IMR-90 (cell line): ENCODE data around the gene SPATA2L. TPM values are rescaled to one million over a fixed set of nuclear protein-coding genes. Genes with fewer than 3 reads are reported as not detected.

ENCODE experiments used
- ATAC-seq: fragments of 200-7000 bp; cut with Tn5 transposase; 2 replicates; pipeline ENCODE4 v1.9.1; 2020; ENCODE audit warnings: low read depth, mild to moderate bottlenecking, moderate library complexity
- BruUV-seq: library from RNA; stranded (reverse); fragments of 400-500 nt; replicated peaks from 2 replicates; lab custom pipeline; 2021; lab: Mats Ljungman, UMichigan
- CTCF ChIA-PET: fragments of 300-600 bp; formaldehyde crosslinking; extraction: SDS; loops from one replicate; lab custom pipeline; 2021; ENCODE audit warnings: antibody characterized with exemption; lab: Yijun Ruan, JAX
- POLR2A ChIA-PET: fragments of 300-600 bp; sonication (Branson Sonifier 250); formaldehyde crosslinking; loops from one replicate; lab custom pipeline; 2022; ENCODE audit warnings: antibody characterized with exemption; ENCODE audit not compliant: unreplicated experiment; lab: Charles Lee
- DNase-seq: peaks from one replicate; pipeline ENCODE4 v3.0.0; 2013
- H2AFZ ChIP-seq: replicated peaks from 2 replicates; pipeline ENCODE3; 2013; ENCODE audit warnings: low read length, mild to moderate bottlenecking; ENCODE audit not compliant: poor library complexity
- H2AK5ac ChIP-seq: 2 replicates; pipeline ENCODE4 v1.6.1; 2013; ENCODE audit warnings: low read depth, low read length, inconsistent platforms
- H2AK9ac ChIP-seq: replicated peaks from 2 replicates; pipeline ENCODE3; 2013; ENCODE audit warnings: mild to moderate bottlenecking, low read depth, low read length, moderate library complexity; ENCODE audit not compliant: poor library complexity
- H2BK120ac ChIP-seq: 2 replicates; pipeline ENCODE4 v1.6.1; 2013; ENCODE audit warnings: low read depth, low read length, inconsistent platforms
- H2BK15ac ChIP-seq: 3 replicates; pipeline ENCODE4 v1.6.1; 2013; ENCODE audit warnings: low read depth, low read length, inconsistent platforms
- H2BK20ac ChIP-seq: 2 replicates; pipeline ENCODE4 v1.6.1; 2013; ENCODE audit warnings: low read depth, mild to moderate bottlenecking, inconsistent platforms, low read length, moderate library complexity
- H2BK5ac ChIP-seq: 2 replicates; pipeline ENCODE4 v1.6.1; 2013; ENCODE audit warnings: mild to moderate bottlenecking, low read depth, low read length, inconsistent platforms; ENCODE audit not compliant: poor library complexity, severe bottlenecking
- H3K14ac ChIP-seq: replicated peaks from 2 replicates; pipeline ENCODE4 v1.6.1; 2013; ENCODE audit warnings: low read depth, low read length, inconsistent platforms
- H3K18ac ChIP-seq: 2 replicates; pipeline ENCODE4 v1.6.1; 2013; ENCODE audit warnings: low read depth, low read length, control low read depth
- H3K23ac ChIP-seq: 2 replicates; pipeline ENCODE4 v1.6.1; 2013; ENCODE audit warnings: low read depth, low read length, inconsistent platforms
- H3K27ac ChIP-seq: 2 replicates; pipeline ENCODE4 v1.5.1; 2013; ENCODE audit warnings: mild to moderate bottlenecking, control low read depth, low read length; ENCODE audit not compliant: insufficient read depth
- H3K27me3 ChIP-seq: 2 replicates; pipeline ENCODE4 v1.6.1; 2013; ENCODE audit warnings: low read length; ENCODE audit not compliant: control insufficient read depth, insufficient read depth
- H3K36me3 ChIP-seq: 2 replicates; pipeline ENCODE4 v1.6.1; 2013; ENCODE audit warnings: low read length, mixed read lengths; ENCODE audit not compliant: control insufficient read depth, insufficient read depth
- H3K4ac ChIP-seq: 2 replicates; pipeline ENCODE4 v1.6.1; 2013; ENCODE audit warnings: low read depth, low read length, inconsistent platforms
- H3K4me1 ChIP-seq: 2 replicates; pipeline ENCODE4 v1.6.1; 2013; ENCODE audit warnings: low read length, mixed read lengths; ENCODE audit not compliant: control insufficient read depth, insufficient read depth
- H3K4me2 ChIP-seq: 2 replicates; pipeline ENCODE4 v1.6.1; 2013; ENCODE audit warnings: low read depth, mild to moderate bottlenecking, control low read depth, low read length, moderate library complexity
- H3K4me3 ChIP-seq: 2 replicates; pipeline ENCODE4 v1.5.1; 2013; ENCODE audit warnings: low read depth, mild to moderate bottlenecking, control low read depth, low read length, moderate library complexity; ENCODE audit not compliant: insufficient read depth
- H3K56ac ChIP-seq: 2 replicates; pipeline ENCODE4 v1.6.1; 2013; ENCODE audit warnings: low read length, inconsistent platforms; ENCODE audit not compliant: insufficient read depth; ENCODE audit errors: extremely low read depth
- H3K79me1 ChIP-seq, 2 experiments: 2 replicates each; pipeline ENCODE4 v1.6.1; 2013; ENCODE audit warnings: low read length in 2 of 2, inconsistent platforms in 1 of 2, low read depth in 1 of 2
- H3K9ac ChIP-seq: 2 replicates; pipeline ENCODE4 v1.6.1; 2013; ENCODE audit warnings: low read depth, low read length, control low read depth
- H3K9me1 ChIP-seq: 2 replicates; pipeline ENCODE4 v1.6.1; 2013; ENCODE audit warnings: low read length, inconsistent platforms; ENCODE audit not compliant: insufficient read depth
- H3K9me3 ChIP-seq: 2 replicates; pipeline ENCODE4 v1.6.1; 2013; ENCODE audit warnings: low read length; ENCODE audit not compliant: control insufficient read depth, insufficient read depth
- H4K20me1 ChIP-seq: 2 replicates; pipeline ENCODE4 v1.6.1; 2013; ENCODE audit warnings: low read length, inconsistent platforms; ENCODE audit not compliant: insufficient read depth
- H4K5ac ChIP-seq: 2 replicates; pipeline ENCODE4 v1.6.1; 2013; ENCODE audit warnings: mild to moderate bottlenecking, low read depth, low read length, control low read depth
- H4K8ac ChIP-seq, 2 experiments: 2 replicates each; pipeline ENCODE4 v1.6.1; 2013; ENCODE audit warnings: low read depth in 2 of 2, low read length in 2 of 2, control low read depth in 1 of 2, inconsistent platforms in 1 of 2
- H4K91ac ChIP-seq: 2 replicates; pipeline ENCODE4 v1.6.1; 2013; ENCODE audit warnings: low read depth, low read length, inconsistent platforms; ENCODE audit not compliant: insufficient read depth
- CEBPB ChIP-seq: IDR thresholded peaks from 2 replicates; pipeline ENCODE4 v1.6.1; 2012; ENCODE audit warnings: low read depth, low read length, improper control_type of control experiment
- CHD1 ChIP-seq: IDR thresholded peaks from 2 replicates; pipeline ENCODE4 v1.6.1; 2012; ENCODE audit warnings: low read depth, low read length, improper control_type of control experiment
- FOS ChIP-seq: fragments of 150-350 bp; IDR thresholded peaks from 2 replicates; pipeline ENCODE4 v1.6.1; 2016; ENCODE audit warnings: low read depth, low read length
- MXI1 ChIP-seq: IDR thresholded peaks from 2 replicates; pipeline ENCODE4 v1.6.1; 2012; ENCODE audit warnings: low read depth, mild to moderate bottlenecking, low read length, moderate library complexity, borderline replicate concordance
- NFE2L2 ChIP-seq: fragments of 150-350 bp; IDR thresholded peaks from 2 replicates; pipeline ENCODE4 v1.6.1; 2016; ENCODE audit warnings: low read depth, mild to moderate bottlenecking, low read length
- RCOR1 ChIP-seq: IDR thresholded peaks from 2 replicates; pipeline ENCODE4 v1.6.1; 2012; ENCODE audit warnings: mild to moderate bottlenecking, low read length, improper control_type of control experiment; ENCODE audit not compliant: insufficient replicate concordance
- RFX5 ChIP-seq: IDR thresholded peaks from 2 replicates; pipeline ENCODE4 v1.8.0; 2012; ENCODE audit warnings: low read depth, mild to moderate bottlenecking, low read length, moderate library complexity
- SMC3 ChIP-seq: fragments of 150-350 bp; IDR thresholded peaks from 2 replicates; pipeline ENCODE4 v1.6.1; 2016; ENCODE audit warnings: low read depth, mild to moderate bottlenecking, antibody characterized with exemption, low read length, moderate library complexity
- WGBS, 2 experiments: methylation state at CpG; one replicate each; pipeline versions ENCODE4 v1.1.5 to v1.1.7; 2013; ENCODE audit warnings: missing lambda C conversion rate in 2 of 2; ENCODE audit not compliant: insufficient read length in 1 of 2; ENCODE audit errors: extremely low coverage in 2 of 2; 5-methylcytosine and 5-hydroxymethylcytosine counted together
- dilution Hi-C: fragments of 300-500 bp; cut with HindIII; formaldehyde crosslinking; loops from one replicate; pipeline ENCODE4 v1.14.3; 2018; ENCODE audit warnings: low sequenced_read_pairs; ENCODE audit not compliant: unreplicated experiment
- in situ Hi-C: fragments of 300-500 bp; cut with MboI; formaldehyde crosslinking; loops from 3 replicates; pipeline ENCODE4 v1.14.3; 2019; ENCODE audit warnings: low sequenced_read_pairs, inconsistent platforms, mixed read lengths
- intact Hi-C: fragments of 100-400 bp; cut with micrococcal nuclease; formaldehyde crosslinking; loops from 2 replicates; pipeline ENCODE4 v1.10.0; 2022
- polyA plus RNA-seq, 3 experiments: library from polyadenylated mRNA; depleted of rRNA; stranded (reverse); fragments of >200 nt; gene quantifications; 2 replicates each; pipeline ENCODE4 v1.2.3, GENCODE V29; 2012; ENCODE audit warnings: low replicate concordance in 1 of 3
- total RNA-seq: library from RNA; depleted of rRNA; stranded (reverse); fragments of >200 nt; gene quantifications from 2 replicates; pipeline ENCODE4 v1.2.3, GENCODE V29; 2012
- TF ChIP-seq, protein P1 (sequence below): conservative IDR thresholded peaks from 2 replicates; pipeline ENCODE4 v1.5.1; 2012; ENCODE audit warnings: mild to moderate bottlenecking, low read depth, low read length, improper control_type of control experiment

The SPATA2L gene
- total and polyA plus RNA-seq, 2 of the 4 experiments (the other 2 are of a cell fraction), result 4.8 to 6.9 TPM

DNA sequence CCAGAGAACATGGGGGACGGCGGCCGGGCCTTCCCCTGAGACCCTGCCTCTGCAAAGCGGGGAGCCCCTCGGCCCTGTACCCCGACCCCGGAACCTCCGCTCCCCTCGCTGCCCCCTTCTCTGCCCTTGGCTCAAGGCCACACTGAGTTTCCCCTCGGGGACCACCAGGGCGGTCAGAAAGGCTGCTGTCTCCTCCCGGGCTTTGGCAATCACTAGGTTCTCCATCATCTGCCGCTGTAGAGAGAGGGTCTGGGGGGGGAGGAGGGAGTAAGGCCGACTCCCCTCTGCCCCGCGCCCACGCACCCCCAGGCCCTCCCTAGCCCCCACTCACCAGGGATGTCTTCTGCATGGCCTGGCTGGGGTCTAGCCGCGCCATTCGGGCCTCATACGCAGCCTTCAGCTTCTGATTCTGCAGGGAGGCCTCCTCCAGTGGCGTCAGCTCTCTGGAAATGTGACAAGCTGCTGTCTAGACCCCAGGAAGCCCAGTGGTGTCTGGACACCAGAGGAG lies 10.8 kb upstream of the SPATA2L start:
- dilution Hi-C loops, result no loop called here
- peak overlapping the region; percentile 90 for H2AFZ ChIP-seq

More for the DNA sequence above, 10.8 kb upstream of the SPATA2L start:
- no peaks in the 10 kb centered on the region for H3K9me1 ChIP-seq
- H3K36me3 ChIP-seq, result peaks cover 18% of the 10 kb centered on the region; the same call in 1 of the 2 replicates
- CTCF ChIA-PET, result interaction anchor here (1.4 kb wide), 1 partner anchor 148 kb away, joined by 3 read pairs; no protein-coding TSS in a partner anchor
- no peaks in the 10 kb centered on the region for H3K9me3 ChIP-seq
- H2BK120ac ChIP-seq, result no peak overlapping the region
- H3K4me3 ChIP-seq, result peak overlapping the region; percentile 45; the same call in 1 of the 2 replicates
- no peaks in the 10 kb centered on the region for H3K27me3 ChIP-seq
- H4K91ac ChIP-seq, result no peak overlapping the region
- H4K8ac ChIP-seq, result no peak overlapping the region
- H4K5ac ChIP-seq, result no peak overlapping the region
- POLR2A ChIA-PET, result no interaction called here
- BruUV-seq, result no TSS peak
- ATAC-seq (peak; percentile 15; the same call in 1 of the 2 replicates), DNase-seq (peak; percentile 28)
- peaks cover 4% of the 10 kb centered on the region for H3K4me1 ChIP-seq
- 4% methylated on average over 4 of the region's 22 CpGs; no CpG with 5 or more reads in 1 of the 2 experiments for WGBS, 2 experiments
- H3K27ac ChIP-seq, result no peak overlapping the region; the same call in 1 of the 2 replicates
- in situ Hi-C loops (no loop called here), intact Hi-C loops (no loop called here)
- no peak overlapping the region for H2BK5ac ChIP-seq
- peak overlapping the region; percentile 80 for H2AK9ac ChIP-seq
- no peaks in the 10 kb centered on the region; the same call in 1 of the 2 replicates for H4K20me1 ChIP-seq
- H3K9ac ChIP-seq, result peak overlapping the region; percentile 44; the same call in 1 of the 2 replicates
- H3K4me2 ChIP-seq, result peak overlapping the region; percentile 82
- no peak overlapping the region for H3K4ac ChIP-seq
- H3K14ac ChIP-seq, result no peak overlapping the region
- H3K18ac ChIP-seq, result no peak overlapping the region
- TF ChIP-seq CHD1, result no peak
- TF ChIP-seq, protein P1, sequence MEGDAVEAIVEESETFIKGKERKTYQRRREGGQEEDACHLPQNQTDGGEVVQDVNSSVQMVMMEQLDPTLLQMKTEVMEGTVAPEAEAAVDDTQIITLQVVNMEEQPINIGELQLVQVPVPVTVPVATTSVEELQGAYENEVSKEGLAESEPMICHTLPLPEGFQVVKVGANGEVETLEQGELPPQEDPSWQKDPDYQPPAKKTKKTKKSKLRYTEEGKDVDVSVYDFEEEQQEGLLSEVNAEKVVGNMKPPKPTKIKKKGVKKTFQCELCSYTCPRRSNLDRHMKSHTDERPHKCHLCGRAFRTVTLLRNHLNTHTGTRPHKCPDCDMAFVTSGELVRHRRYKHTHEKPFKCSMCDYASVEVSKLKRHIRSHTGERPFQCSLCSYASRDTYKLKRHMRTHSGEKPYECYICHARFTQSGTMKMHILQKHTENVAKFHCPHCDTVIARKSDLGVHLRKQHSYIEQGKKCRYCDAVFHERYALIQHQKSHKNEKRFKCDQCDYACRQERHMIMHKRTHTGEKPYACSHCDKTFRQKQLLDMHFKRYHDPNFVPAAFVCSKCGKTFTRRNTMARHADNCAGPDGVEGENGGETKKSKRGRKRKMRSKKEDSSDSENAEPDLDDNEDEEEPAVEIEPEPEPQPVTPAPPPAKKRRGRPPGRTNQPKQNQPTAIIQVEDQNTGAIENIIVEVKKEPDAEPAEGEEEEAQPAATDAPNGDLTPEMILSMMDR, result no peak
- no peak for TF ChIP-seq SMC3
- TF ChIP-seq CEBPB, result no peak
- no peak for TF ChIP-seq FOS
- TF ChIP-seq RFX5, result no peak
- no peak for TF ChIP-seq NFE2L2
- no peak for TF ChIP-seq RCOR1
- TF ChIP-seq MXI1, result no peak
- H2BK15ac ChIP-seq, result no peak overlapping the region
- H2AK5ac ChIP-seq, result 0 out of 2 replicates have a peak overlapping the region, but pooled peaks have one; percentile 0
- no peak overlapping the region for H3K23ac ChIP-seq
- H3K79me1 ChIP-seq, result peaks cover 0 to 7% of the 10 kb centered on the region in 2 experiments; a peak in 1 of 4 replicates
- no peak overlapping the region for H3K56ac ChIP-seq
- H2BK20ac ChIP-seq, result no peak overlapping the region
